ENCODE results near the gene PAK4. TPM values are rescaled to one million over a fixed set of nuclear protein-coding genes. Genes with fewer than 3 reads are reported as not detected.
A peak's percentile ranks its signal among the peaks of the same experiment; 100 is the strongest.

PAK4 gene
- total and polyA plus RNA-seq, 2 of the 8 experiments (the other 6 are each of a cell fraction or from before 2014, with no cell fraction given), result 50.7 to 64.4 TPM

GRCh38 chr19:39196860-39197562 lies 71.4 kb downstream of the PAK4 start, which contains the start of gene NCCRP1:
TSS of gene NCCRP1 (plus strand) at chr19:39196964. CDS start at chr19:39196983, 19 bp downstream.
- CTCF ChIA-PET (ENCODE audit: partially characterized antibody), result interaction anchor here (0.6 to 7.1 kb wide), 10 partner anchors 8 to 235 kb away, joined by 3 to 53 read pairs (median 8); no protein-coding TSS in a partner anchor
- TF ChIP-seq YY1 (IDR thresholded peaks at IDR 0.05; ENCODE audit: low read depth, low read length), result no peak
- TF ChIP-seq EZH2 (IDR thresholded peaks at IDR 0.05; ENCODE audit: low read depth, low read length, severe bottlenecking), result peak; percentile 48
- TF ChIP-seq SRF (IDR thresholded peaks at IDR 0.05; ENCODE audit: low read depth, low read length), result no peak
- TF ChIP-seq KDM4A (IDR thresholded peaks at IDR 0.05; ENCODE audit: low read depth, low read length, severe bottlenecking), result peak; percentile 71
- no peak for TF ChIP-seq POLR2AphosphoS5 (IDR thresholded peaks at IDR 0.05; ENCODE audit: low read depth, low read length)
- TF ChIP-seq POU5F1 (IDR thresholded peaks at IDR 0.05; ENCODE audit: low read depth, low read length), result no peak
- TF ChIP-seq POLR2A (IDR thresholded peaks at IDR 0.05; ENCODE audit: control extremely low read depth in 1 of 2, low read depth in 2 of 2, low read length in 2 of 2), result no peak
- peak; percentile 98 for TF ChIP-seq MAX (IDR thresholded peaks at IDR 0.05)
- TF ChIP-seq SP1 (IDR thresholded peaks at IDR 0.05; ENCODE audit: low read depth, low read length), result no peak
- TF ChIP-seq TAF1 (IDR thresholded peaks at IDR 0.05; ENCODE audit: low read depth, low read length), result 0 out of 2 replicates have a peak, but pooled peaks have one; percentile 20
- TF ChIP-seq ASH2L (IDR thresholded peaks at IDR 0.05; ENCODE audit: low read length), result peak; percentile 75
- peak; percentile 43; the same call in 1 of the 2 replicates for TF ChIP-seq SUZ12 (IDR thresholded peaks at IDR 0.05; ENCODE audit: low read length)
- TF ChIP-seq BCL11A (IDR thresholded peaks at IDR 0.05; ENCODE audit: low read depth in 2 of 2, low read length in 2 of 2), result no peak

More at GRCh38 chr19:39196860-39197562, 71.4 kb downstream of the PAK4 start, which contains the start of gene NCCRP1:
- peaks cover 8% of the 10 kb centered on the region; the same call in 1 of the 2 replicates for H3K23me2 ChIP-seq (ENCODE audit: low read depth, low read length)
- no peaks in the 10 kb centered on the region for H3K79me2 ChIP-seq (ENCODE audit: control insufficient read depth in 1 of 2, insufficient read depth in 2 of 2, low read length in 2 of 2)
- DNase-seq (ENCODE audit: low read depth in 1 of 2, low spot score in 2 of 2) (peak in 1 of 2 experiments; percentile 77), FAIRE-seq (no peak)
- peak within 1 kb of the TSS; percentile 39; the same call in 1 of the 2 replicates for H2BK12ac ChIP-seq (ENCODE audit: low read depth, low read length)
- peak within 1 kb of the TSS in 1 of 4 experiments; percentile 22; a peak in 1 of 7 replicates for H3K9ac ChIP-seq (replicated peaks in 1 of 4; ENCODE audit: extremely low read depth in 1 of 4, low read depth in 3 of 4, low read length in 3 of 4)
- H3K18ac ChIP-seq (ENCODE audit: extremely low read depth, low read length), result peak within 1 kb of the TSS; percentile 48
- no peaks in the 10 kb centered on the region for H3K36me3 ChIP-seq (ENCODE audit: control insufficient read depth in 2 of 4, insufficient read depth in 4 of 4, low read length in 3 of 4)
- no peak within 1 kb of the TSS for H4K5ac ChIP-seq (ENCODE audit: insufficient read length, low read depth, low read length)
- peak within 1 kb of the TSS; percentile 81; the same call in 1 of the 2 replicates for H2BK15ac ChIP-seq (ENCODE audit: low read length)
- H3K23ac ChIP-seq (ENCODE audit: insufficient read length), result no peak within 1 kb of the TSS
- H4K20me1 ChIP-seq (replicated peaks in 1 of 2; ENCODE audit: control insufficient read depth in 1 of 2, insufficient read depth in 2 of 2, low read length in 2 of 2), result peaks cover 0 to 2% of the 10 kb centered on the region in 2 experiments
- peaks cover 11 to 29% (median 21%) of the 10 kb centered on the region in 4 experiments for H3K27me3 ChIP-seq (replicated peaks in 1 of 4; ENCODE audit: control insufficient read depth in 3 of 4, extremely low read depth in 1 of 4, insufficient read depth in 3 of 4, low read length in 3 of 4)
- H2AK5ac ChIP-seq (ENCODE audit: low read depth, low read length), result no peak within 1 kb of the TSS
- H3K4me2 ChIP-seq (ENCODE audit: insufficient read depth in 1 of 2, low read depth in 2 of 2, low read length in 2 of 2), result peak within 1 kb of the TSS; percentile 43 to 85
- H4K91ac ChIP-seq (replicated peaks; ENCODE audit: insufficient read length, low read length), result peak within 1 kb of the TSS; percentile 10
- WGBS, 2 experiments (ENCODE audit: extremely low coverage in 1 of 2, insufficient coverage in 1 of 2, insufficient read length in 1 of 2, insufficient replicate concordance in 2 of 2, low coverage in 1 of 2, low lambda C conversion rate in 2 of 2, missing lambda C conversion rate in 1 of 2), result 6% methylated on average over 38 of the region's 51 CpGs; no CpG with 5 or more reads in 1 of the 2 experiments
- H2BK20ac ChIP-seq (ENCODE audit: low read length), result no peak within 1 kb of the TSS
- peaks cover 0 to 9% (median 8%) of the 10 kb centered on the region in 4 experiments; a peak in 6 of 7 replicates for H3K4me1 ChIP-seq (replicated peaks in 1 of 4; ENCODE audit: control insufficient read depth in 3 of 4, insufficient read depth in 4 of 4, low read length in 3 of 4)
- no peak within 1 kb of the TSS for H2BK5ac ChIP-seq (ENCODE audit: low read depth, low read length)
- POLR2A ChIA-PET (ENCODE audit: partially characterized antibody), result interaction anchor here (1.4 to 1.7 kb wide), 4 partner anchors 10 to 238 kb away, joined by 3 to 6 read pairs (median 4); partner anchors contain the start of gene RPS16
- H2BK120ac ChIP-seq (replicated peaks; ENCODE audit: low read depth, low read length), result no peak within 1 kb of the TSS
- H3K56ac ChIP-seq (replicated peaks; ENCODE audit: insufficient read length, low read depth, low read length), result no peak within 1 kb of the TSS
- H2AFZ ChIP-seq (ENCODE audit: low read length), result peak within 1 kb of the TSS; percentile 23; the same call in 1 of the 2 replicates
- H3K79me1 ChIP-seq (ENCODE audit: low read depth, low read length), result no peaks in the 10 kb centered on the region
- no peak within 1 kb of the TSS for H3K4ac ChIP-seq (replicated peaks; ENCODE audit: insufficient read length, low read depth, low read length)
- no peak within 1 kb of the TSS for H3K14ac ChIP-seq (ENCODE audit: insufficient read length)
- H3K9me3 ChIP-seq (ENCODE audit: insufficient read depth in 2 of 2, low read depth in 1 of 2, low read length in 1 of 2), result no peaks in the 10 kb centered on the region
- no peak within 1 kb of the TSS for H3K27ac ChIP-seq (ENCODE audit: low read depth, low read length)
- peak within 1 kb of the TSS; percentile 25 to 62 (median 40); a peak in 7 of 8 replicates for H3K4me3 ChIP-seq (ENCODE audit: extremely low read depth in 1 of 4, insufficient read depth in 2 of 4, low read depth in 3 of 4, low read length in 4 of 4)
- H4K8ac ChIP-seq (ENCODE audit: extremely low read depth, insufficient read depth, low read length), result peak within 1 kb of the TSS; percentile 5; the same call in 1 of the 2 replicates
